GM21529 (cell line): ENCODE data around the gene CRIP3.

Source experiments
- ATAC-seq: cut with Tn5 transposase; IDR thresholded peaks from one replicate; pipeline ENCODE4 v1.9.1; 2021; ENCODE audit not compliant: unreplicated experiment

Gene CRIP3

GRCh38 chr6:43274916-43275597 lies 33.6 kb downstream of the CRIP3 start:
- no peak for ATAC-seq

- no peak for ATAC-seq
Observed at GRCh38 chr6:43274127-43274915, 34.3 kb downstream of the CRIP3 start.

GRCh38 chr6:43273707-43274106 lies 34.9 kb downstream of the CRIP3 start:
- ATAC-seq, result no peak

GRCh38 chr6:43271944-43272343 lies 36.7 kb downstream of the CRIP3 start:
- no peak for ATAC-seq

GRCh38 chr6:43271103-43271815 lies 37.4 kb downstream of the CRIP3 start:
- ATAC-seq, result no peak

GRCh38 chr6:43269273-43270007 lies 39.2 kb downstream of the CRIP3 start:
- ATAC-seq, result no peak

GRCh38 chr6:43268782-43269272 lies 39.8 kb downstream of the CRIP3 start:
- no peak for ATAC-seq

- no peak for ATAC-seq
Observed at GRCh38 chr6:43268355-43268700, 40.3 kb downstream of the CRIP3 start.

- no peak for ATAC-seq
Observed at GRCh38 chr6:43267619-43268354, 40.8 kb downstream of the CRIP3 start.

GRCh38 chr6:43265564-43265963 lies 43.1 kb downstream of the CRIP3 start:
- ATAC-seq, result no peak

GRCh38 chr6:43264599-43265145 lies 44.0 kb downstream of the CRIP3 start:
- no peak for ATAC-seq

- ATAC-seq, result peak; percentile 83
Observed at GRCh38 chr6:43263314-43264178, 45.1 kb downstream of the CRIP3 start.

GRCh38 chr6:43262780-43263313 lies 45.8 kb downstream of the CRIP3 start:
- no peak for ATAC-seq

- no peak for ATAC-seq
Observed at GRCh38 chr6:43262000-43262779, 46.4 kb downstream of the CRIP3 start.

- no peak for ATAC-seq
Observed at GRCh38 chr6:43261198-43261597, 47.4 kb downstream of the CRIP3 start.

- ATAC-seq, result no peak
Observed at GRCh38 chr6:43260791-43261190, 47.8 kb downstream of the CRIP3 start.

- ATAC-seq, result no peak
Observed at GRCh38 chr6:43258807-43259686, 49.6 kb downstream of the CRIP3 start.
